CD4-positive, alpha-beta T cell treated with Interleukin-4 for 1 hour (primary cell): Measurements from ENCODE around the gene ANO9.
A peak's percentile ranks its signal among the peaks of the same experiment; 100 is the strongest.
"Not testable (repeated sequence)": the region's sequence is repeated elsewhere in the genome, so short reads cannot be mapped to it uniquely, and the experiment has no call there.

Experiments used
- DNase-seq, 2 donors: peaks; one replicate each; pipeline ENCODE4 v3.0.0-alpha.2; 2020 to 2022

ANO9 gene

GRCh38 chr11:433641-434040 lies 8.2 kb downstream of the ANO9 start:
- DNase-seq: no peak

GRCh38 chr11:433111-433510 lies 8.7 kb downstream of the ANO9 start:
- DNase-seq: no peak

GRCh38 chr11:432501-433100 lies 9.2 kb downstream of the ANO9 start:
- no peak for DNase-seq

GRCh38 chr11:431921-432320 lies 9.9 kb downstream of the ANO9 start:
- DNase-seq: no peak

GRCh38 chr11:429931-430456 lies 11.8 kb downstream of the ANO9 start:
- no peak for DNase-seq

GRCh38 chr11:429391-429790 lies 12.4 kb downstream of the ANO9 start:
- DNase-seq: no peak

GRCh38 chr11:428295-428694 lies 13.5 kb downstream of the ANO9 start:
- no peak for DNase-seq

GRCh38 chr11:426851-427250 lies 15.0 kb downstream of the ANO9 start:
- no peak for DNase-seq

- DNase-seq: no peak
Observed at GRCh38 chr11:425301-425700, 16.5 kb downstream of the ANO9 start.

GRCh38 chr11:424766-425165 lies 17.0 kb downstream of the ANO9 start:
- not testable (repeated sequence) for DNase-seq

GRCh38 chr11:424232-424631 lies 17.6 kb downstream of the ANO9 start:
- DNase-seq: no peak

GRCh38 chr11:422249-422656 lies 19.6 kb downstream of the ANO9 start:
- DNase-seq: no peak

- DNase-seq: no peak
Observed at GRCh38 chr11:420911-421321, 20.9 kb downstream of the ANO9 start.

GRCh38 chr11:420054-420910 lies 21.5 kb downstream of the ANO9 start:
- DNase-seq: no peak

- no peak for DNase-seq
Observed at GRCh38 chr11:419248-420005, 22.4 kb downstream of the ANO9 start.

- DNase-seq: no peak
Observed at GRCh38 chr11:418343-419247, 23.2 kb downstream of the ANO9 start.

- DNase-seq: no peak
Observed at GRCh38 chr11:417652-418342, 24.0 kb downstream of the ANO9 start.

GRCh38 chr11:416757-417621 lies 24.8 kb downstream of the ANO9 start:
- DNase-seq: peak in 1 of 2 donors; percentile 42

GRCh38 chr11:416051-416756 lies 25.6 kb downstream of the ANO9 start:
- no peak for DNase-seq

- DNase-seq: no peak
Observed at GRCh38 chr11:415640-416041, 26.2 kb downstream of the ANO9 start.
